IPS-NIHi11 (cell line): ENCODE data around the gene RHOT2.

Source experiments
- DNase-seq: peaks from one replicate; pipeline ENCODE4 v3.0.0; 2012; ENCODE audit warnings: mixed read lengths, low spot score

RHOT2 gene

DNA sequence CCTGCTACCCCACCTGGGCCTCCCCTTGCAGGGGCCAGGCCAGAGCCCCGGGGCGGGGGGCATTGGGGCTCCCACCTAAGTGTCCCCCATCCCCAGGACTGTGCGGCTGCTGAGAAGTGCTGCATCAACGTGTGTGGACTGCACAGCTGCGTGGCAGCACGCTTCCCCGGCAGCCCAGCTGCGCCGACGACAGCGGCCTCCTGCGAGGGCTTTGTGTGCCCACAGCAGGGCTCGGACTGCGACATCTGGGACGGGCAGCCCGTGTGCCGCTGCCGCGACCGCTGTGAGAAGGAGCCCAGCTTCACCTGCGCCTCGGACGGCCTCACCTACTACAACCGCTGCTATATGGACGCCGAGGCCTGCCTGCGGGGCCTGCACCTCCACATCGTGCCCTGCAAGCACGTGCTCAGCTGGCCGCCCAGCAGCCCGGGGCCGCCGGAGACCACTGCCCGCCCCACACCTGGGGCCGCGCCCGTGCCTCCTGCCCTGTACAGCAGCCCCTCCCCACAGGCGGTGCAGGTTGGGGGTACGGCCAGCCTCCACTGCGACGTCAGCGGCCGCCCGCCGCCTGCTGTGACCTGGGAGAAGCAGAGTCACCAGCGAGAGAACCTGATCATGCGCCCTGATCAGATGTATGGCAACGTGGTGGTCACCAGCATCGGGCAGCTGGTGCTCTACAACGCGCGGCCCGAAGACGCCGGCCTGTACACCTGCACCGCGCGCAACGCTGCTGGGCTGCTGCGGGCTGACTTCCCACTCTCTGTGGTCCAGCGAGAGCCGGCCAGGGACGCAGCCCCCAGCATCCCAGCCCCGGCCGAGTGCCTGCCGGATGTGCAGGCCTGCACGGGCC is 35.2 kb upstream of the RHOT2 start:
- DNase-seq, result no peak

DNA sequence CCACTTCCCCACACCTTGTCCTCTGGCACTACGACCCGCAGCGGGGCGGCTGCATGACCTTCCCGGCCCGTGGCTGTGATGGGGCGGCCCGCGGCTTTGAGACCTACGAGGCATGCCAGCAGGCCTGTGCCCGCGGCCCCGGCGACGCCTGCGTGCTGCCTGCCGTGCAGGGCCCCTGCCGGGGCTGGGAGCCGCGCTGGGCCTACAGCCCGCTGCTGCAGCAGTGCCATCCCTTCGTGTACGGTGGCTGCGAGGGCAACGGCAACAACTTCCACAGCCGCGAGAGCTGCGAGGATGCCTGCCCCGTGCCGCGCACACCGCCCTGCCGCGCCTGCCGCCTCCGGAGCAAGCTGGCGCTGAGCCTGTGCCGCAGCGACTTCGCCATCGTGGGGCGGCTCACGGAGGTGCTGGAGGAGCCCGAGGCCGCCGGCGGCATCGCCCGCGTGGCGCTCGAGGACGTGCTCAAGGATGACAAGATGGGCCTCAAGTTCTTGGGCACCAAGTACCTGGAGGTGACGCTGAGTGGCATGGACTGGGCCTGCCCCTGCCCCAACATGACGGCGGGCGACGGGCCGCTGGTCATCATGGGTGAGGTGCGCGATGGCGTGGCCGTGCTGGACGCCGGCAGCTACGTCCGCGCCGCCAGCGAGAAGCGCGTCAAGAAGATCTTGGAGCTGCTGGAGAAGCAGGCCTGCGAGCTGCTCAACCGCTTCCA is 34.4 kb upstream of the RHOT2 start:
- DNase-seq, result no peak

DNA sequence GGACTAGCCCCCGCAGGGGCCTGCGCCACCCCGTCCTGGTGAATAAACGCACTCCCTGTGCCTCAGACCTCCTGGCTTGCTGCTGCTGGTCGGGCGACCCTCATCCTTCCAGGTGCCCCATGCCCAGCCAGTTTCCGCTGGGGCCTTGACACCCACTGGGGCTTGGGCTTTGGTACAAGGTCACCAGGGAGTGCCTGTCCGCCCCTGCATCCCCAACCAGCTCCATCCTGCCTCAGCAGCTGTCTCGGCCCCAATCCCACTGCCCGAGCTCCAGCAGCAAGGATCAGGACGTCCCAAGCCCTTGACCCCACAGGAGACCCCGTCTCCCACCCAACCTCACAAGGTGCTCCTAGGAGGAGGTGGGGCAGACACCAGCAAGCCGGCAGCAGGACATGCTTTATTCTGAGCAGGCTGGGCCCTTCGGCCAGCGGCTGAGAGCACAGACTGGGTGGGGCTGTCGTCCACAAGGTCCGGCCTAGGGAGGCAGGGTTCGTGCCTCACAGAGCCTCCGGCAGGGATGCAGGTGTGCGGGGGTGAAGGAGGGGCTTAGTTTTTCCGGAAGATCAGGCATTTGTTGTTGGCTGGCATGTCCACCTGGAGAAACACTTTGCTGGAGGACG is 33.8 kb upstream of the RHOT2 start:
- no peak for DNase-seq

DNA sequence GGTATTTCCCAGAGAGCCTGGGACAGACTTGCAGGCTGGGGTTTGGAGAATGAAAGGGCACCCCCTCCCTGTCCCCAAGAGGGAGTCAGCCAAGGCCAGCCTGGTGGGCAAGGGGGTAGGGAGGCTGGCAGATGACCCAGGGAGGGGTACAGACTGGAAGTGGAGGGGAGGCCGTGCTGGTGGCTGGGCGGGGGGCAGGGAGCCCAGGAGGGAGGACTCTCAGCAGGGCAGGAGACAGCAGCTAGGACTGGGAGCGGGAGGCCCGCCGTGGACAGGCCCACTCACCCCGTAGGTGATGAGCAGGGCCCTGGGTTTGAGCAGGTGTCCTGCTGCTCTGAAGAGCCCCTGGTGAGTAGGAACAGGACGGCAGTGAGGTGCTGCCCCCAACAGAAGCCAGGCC is 32.9 kb upstream of the RHOT2 start:
- DNase-seq, result no peak

DNA sequence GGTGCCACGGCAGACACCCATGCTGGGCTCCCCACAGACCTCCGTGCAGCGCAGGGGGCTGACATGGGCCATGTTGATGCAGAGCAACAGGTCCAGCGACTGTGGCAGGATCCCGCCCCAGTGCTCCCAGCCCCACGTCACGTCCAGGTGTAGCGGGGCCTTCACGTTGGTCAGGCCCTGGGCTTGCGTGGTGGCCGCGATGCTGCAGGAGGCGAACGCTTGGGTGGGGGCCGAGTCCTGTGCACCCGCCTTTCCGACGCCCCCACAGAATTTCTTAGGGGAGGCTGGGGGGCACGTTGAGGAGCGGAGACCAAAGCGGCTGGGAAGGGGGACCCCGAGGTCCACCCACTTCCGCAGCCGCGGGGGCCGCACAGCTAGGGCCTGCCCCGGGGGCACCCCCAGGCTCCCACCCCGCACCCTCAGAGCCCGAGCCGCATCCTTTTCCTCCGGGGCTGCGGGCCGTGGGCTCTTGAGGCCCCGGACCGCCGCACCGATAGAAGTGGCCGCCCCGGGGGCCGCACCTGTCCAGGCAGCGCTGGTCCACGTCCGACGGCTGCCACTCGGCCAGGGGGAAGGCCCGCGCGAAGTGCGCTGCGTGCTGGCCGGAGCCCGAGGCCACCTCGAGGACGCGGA is 32.2 kb upstream of the RHOT2 start:
- DNase-seq, result no peak

DNA sequence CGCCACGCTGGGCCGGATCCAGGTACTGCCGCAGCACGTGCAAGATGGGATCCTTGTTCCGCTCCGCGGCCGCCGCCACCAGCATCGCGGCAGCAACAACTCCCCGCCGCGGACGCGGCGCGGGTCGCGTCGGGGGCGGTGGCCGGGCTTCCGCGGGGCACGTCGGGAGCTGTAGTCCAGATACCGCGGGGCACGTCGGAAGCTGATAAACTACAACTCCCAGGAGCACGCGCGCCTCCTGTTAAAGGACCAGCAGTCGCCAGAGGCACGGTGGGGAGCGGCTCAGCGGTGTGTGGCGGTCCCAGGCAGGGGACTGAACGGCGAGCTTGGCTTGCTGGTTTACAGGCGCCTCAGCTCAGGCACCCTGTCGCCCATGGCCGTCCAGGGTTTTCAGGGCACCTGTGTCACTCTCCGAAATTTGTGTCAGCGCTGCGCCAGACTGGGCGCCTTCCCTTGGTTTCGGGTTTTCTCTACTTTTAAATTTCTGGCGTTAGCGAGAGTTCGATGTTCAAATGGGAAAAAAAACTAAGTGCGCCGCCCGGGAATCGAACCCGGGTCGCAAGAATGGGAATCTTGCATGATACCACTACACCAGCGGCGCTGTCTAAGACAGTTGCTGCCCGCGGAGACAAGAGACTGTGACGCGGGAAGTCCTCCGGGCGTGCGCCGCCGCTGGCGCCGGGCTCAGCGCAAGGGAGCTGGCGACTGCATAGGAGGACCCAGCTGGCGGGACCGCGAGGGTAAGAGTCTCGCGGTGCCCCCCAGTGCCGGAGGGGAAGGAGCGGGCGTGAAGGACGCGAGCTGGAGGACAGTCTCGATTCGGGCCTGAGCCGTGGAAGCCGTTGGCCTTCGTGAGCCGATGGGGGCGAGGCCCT is 31.5 kb upstream of the RHOT2 start, which contains the start of gene METTL26:
METTL26 (minus strand) TSS at position 100 of the 875 bp plus-strand sequence; CDS start at position 85, 15 bp downstream.
- peak; percentile 94 for DNase-seq

DNA sequence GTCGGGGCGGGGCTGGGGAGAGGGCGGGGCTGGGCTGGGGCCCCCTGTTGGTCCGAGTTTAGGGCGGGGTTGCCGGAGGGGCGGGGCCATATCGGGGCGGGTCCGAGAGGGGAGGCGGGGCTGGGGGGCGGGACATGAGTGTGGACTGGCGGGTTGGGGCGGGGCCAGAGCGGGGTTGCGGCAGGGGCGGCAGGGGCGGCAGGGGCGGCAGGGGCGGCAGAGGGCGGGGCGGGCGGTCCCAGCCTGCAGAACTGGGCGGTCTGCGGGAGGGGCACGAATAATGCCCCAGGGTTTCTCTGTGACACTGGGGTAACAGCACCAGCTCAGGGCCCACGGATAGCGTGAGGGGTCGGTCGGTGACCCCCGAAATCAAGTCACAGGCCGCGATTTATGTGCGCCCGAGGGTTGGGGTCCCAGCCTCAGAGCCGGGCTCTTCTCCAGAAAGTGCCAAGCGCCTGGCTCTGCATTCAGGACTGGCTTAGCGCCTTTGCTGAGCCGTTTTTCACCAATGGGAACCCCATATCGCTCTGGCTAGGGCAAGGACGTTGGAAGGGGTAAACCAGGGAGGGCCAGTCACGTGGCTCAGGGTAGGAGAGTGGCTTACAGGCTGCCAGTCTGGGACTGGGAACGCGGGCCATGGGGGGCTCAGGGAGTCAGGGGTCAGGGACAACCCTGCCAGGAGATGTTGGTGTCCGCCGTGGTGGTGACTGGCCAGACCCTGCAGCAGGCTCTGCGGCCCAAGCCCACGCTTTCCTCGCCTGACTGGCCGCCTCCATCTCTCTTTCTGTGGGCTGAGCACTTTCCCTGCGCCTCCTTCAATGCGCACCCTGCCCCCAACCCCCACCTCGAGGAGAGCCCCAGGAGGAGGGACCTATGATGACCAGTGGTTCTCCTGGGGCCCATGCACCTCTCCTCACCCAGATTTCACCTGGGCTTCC is 30.6 kb upstream of the RHOT2 start:
- peak; percentile 93 for DNase-seq

DNA sequence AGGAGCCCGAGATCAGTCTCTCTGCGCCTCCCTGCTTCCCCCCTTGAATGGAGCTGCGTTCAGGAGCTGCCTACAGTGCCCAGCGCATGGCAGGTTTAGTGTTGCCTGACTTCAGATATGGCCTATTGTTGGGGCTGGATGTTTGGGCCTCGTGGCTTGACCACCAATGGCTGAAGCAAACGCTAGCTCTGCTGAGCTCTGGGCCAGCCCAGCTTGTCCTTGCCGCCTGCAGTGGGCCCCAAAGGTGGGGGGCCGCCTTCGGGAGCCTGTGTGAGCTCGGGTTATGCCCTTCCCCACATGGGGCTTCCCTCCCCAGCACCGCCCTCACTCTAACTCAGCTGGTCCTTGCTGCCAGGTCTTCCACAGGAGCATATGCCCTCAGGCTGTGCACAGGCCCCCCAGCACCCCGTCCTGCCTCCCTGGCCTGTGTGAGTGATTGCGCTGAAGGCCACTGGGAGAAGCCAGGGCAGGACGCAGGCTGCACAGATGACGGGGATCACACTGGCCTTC is 29.8 kb upstream of the RHOT2 start:
- no peak for DNase-seq

DNA sequence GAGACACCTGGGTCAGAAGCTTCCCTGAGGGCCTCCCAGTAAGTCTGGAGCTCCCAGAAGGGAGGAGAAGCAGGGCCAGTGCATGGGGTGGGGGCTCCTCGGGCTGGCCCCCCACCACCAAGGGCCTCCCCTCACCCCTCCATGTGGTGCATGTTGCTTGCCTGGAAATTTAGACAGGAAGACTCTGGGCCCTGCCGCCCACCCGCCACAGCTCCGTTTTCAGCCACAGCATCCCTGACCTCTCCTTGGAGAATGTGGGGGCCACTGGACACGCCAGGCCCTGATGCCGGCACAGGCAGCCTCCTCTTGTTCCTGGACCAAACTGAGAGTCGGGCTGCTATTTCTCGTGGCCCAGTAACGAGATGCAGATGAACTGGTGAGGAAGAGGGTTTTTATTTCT is 29.1 kb upstream of the RHOT2 start:
- no peak for DNase-seq

DNA sequence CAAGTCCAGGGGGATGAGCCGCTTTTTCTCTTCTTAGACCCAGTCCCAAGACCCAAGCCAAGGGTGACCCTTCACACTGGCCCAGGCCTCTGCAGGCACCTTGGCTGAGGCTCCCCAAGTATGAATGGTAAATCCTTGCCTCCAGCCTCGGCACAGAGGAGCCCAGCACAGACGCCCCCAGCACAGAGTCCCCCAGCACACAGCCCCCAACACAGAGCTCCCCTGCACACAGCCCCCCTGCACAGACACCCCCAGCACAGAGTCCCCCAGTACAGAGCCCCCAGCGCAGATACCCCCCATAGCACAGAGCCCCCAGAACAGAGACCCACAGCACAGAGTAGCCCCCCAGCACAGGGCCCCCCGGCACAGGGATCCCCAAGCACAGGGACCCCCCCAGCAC is 27.3 kb upstream of the RHOT2 start:
- no peak for DNase-seq

DNA sequence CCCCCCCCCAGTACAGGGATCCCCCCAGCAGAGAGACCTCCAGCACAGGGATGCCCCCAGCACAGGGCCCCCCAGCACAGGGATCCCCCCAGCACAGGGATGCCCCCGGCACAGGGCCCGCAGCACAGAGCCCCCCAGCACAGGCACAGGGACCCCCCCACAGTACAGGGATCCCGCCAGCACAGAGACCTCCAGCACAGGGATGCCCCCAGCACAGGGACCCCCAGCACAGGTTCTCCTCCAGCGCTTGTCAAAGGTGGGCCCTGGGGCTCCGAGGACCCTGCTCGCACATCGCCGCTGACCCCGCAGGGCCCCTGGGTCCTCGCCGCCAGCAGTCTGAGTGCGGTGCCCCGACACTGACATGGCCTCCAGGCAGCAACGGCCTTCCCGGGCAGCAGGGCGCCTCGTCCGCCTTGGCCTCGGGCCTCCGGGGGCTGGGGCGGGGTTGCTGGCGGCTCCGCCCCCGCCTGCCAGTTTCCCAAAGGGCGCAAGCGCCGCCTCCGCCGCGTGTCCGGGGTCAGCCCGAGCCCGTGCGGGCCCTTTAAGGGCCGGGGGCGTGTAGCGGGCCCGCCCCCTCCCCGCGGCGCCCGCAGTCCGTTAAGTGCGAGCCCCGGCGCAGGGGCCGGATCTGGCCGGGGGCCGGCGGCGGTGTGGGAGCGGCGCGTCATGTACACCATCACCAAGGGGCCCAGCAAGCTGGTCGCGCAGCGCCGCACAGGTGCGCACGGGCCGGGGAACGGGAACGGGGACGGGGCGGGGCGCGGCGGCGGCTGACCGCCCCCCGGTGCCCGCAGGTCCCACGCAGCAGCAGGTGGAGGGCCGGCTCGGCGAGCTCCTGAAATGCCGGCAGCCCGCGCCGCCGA is 26.4 kb upstream of the RHOT2 start, which contains the start of gene MCRIP2:
MCRIP2 (plus strand) TSS at position 503 of the 863 bp plus-strand sequence; CDS start at position 667, 164 bp downstream.
- DNase-seq, result peak; percentile 93

DNA sequence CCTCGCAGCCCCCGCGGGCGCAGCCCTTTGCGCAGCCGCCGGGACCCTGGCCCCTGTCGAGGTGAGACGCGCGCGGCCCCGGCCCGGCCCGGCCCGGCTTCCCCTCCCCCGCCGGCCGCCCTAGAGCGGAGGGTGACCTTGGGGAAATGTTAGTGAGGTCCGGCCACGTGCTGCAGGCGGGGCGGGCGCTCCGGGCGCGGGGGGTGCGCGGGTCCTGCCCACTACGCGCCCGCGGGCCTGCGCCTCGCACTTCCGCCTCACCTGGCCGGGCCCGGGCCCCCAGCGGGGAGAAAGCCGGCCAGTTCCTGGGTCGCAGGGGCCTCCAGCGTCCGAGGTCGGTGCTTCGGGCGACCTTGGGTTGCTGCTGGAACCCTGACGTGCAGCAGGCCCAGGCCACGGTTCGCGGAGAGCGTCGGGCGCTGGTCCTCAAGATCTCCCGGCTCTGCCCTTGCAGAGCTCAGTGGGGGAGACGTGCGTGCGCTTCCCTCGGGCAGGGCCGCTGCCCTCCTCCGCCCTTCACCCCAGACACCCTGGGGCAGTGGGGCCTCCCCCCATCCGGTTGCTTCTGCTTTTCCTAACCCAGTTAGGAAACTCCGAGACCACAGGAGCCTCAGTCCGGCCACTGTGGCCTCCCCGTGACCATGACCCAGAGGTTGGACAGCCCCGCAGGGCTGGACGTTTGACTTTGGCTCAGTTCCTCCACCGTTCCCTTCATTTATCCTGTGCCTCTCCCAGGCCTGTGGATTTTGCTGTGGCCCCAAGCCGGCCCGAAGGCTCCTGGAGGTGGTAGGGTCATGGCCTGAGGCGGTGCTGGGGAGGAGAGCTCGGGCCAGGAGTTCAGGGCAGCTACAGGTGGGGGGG is 25.5 kb upstream of the RHOT2 start:
- peak; percentile 56 for DNase-seq

DNA sequence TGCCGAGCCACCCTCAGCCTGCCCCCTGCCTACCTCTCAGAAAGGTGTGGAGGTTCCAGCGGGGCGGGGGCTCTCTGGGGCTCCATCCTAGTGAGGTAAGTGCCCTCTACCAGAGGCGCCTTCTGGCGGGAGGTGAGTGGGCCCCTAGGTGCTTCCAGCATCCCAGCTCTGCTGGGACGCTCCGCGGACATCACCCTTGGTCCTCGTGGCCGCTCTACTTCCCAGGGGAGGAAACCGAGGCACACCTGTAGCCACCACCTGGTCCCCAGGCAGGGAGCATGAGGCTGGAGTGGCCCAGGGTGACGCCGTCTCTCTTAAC is 24.9 kb upstream of the RHOT2 start:
- no peak for DNase-seq

DNA sequence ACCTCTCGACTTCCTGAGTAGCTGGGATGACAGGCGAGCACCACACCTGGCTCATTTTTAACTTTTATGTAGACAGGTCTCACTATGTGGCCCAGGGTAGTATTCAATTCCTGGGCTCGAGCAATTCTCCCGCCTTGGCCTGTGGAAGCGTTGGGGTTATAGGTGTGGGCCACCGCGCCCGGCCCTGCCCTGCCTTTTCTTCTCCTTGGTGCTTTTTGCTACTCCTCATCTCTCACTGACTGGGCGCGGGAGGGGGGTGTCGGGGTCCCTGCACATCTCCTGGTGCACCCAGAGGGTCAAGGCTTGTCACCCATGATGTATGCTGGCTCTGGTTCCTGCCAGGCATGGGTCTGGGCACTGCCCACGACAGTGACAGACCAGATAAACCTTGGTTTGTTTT is 23.4 kb upstream of the RHOT2 start:
- no peak for DNase-seq

DNA sequence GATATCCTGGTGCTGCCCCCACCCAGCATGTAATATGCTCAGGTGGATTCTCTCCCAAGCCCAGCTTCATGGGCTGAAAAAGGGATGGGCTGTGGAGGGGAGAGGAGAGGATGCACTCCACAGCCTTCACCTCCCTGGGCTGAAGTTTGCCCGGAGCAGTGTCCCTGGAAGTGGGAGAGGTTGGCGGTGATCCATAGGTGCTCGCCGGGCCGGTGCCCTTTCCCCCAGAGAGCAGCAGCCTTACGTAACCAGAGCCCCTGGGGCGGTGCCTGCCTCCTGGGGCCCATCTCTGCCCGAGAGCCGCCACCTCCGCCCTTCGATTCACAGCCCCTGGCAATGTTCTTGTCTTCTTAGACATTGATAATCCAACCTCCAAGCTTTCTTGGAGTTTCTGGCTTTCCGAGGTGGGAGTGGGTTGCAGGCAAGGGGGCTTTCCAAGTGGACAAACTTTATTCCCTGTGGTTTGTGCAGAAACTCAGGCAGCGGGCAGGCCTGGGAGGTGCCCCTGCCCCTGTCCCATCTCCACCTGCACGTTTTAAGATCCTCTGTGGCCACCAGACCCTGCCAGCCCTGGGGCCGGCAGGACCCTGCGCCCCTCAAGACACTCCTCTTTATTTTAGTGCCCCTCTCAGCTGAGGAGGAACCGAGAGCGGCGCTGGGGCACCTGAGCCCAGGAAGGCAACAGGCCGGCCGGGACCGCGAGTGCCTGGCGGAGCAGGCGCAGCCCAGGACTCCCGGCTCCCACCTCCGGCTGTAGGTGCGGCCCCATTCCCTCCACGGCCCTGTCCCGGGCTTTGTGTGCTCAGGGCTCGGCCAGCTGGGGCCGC is 21.9 kb upstream of the RHOT2 start:
- DNase-seq, result no peak

DNA sequence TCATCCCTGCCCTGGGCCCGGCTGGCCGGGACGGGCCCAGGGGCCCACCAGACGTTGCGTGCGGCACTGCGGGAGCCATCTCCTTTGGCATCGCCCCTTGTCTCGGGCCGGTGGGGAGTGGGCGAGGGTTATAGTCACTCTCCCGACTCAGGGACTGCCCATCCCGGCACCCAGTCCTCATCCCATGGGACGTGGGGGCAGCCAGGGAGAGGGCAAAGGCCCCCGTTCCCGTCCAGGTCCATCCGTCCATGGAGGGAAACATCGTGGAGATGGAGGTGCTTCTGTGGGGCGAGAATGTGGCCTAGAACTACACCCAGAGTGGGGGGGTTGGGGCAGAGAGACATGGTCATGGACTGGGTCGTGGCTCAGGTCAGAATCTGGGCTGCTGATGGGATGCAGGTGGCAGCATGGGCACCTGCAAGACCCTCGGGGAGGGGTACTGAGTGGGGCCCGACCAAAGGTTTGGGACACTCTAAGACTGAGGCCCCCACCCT is 21.2 kb upstream of the RHOT2 start:
- no peak for DNase-seq
